ENCODE data around the gene MPND.

DNA sequence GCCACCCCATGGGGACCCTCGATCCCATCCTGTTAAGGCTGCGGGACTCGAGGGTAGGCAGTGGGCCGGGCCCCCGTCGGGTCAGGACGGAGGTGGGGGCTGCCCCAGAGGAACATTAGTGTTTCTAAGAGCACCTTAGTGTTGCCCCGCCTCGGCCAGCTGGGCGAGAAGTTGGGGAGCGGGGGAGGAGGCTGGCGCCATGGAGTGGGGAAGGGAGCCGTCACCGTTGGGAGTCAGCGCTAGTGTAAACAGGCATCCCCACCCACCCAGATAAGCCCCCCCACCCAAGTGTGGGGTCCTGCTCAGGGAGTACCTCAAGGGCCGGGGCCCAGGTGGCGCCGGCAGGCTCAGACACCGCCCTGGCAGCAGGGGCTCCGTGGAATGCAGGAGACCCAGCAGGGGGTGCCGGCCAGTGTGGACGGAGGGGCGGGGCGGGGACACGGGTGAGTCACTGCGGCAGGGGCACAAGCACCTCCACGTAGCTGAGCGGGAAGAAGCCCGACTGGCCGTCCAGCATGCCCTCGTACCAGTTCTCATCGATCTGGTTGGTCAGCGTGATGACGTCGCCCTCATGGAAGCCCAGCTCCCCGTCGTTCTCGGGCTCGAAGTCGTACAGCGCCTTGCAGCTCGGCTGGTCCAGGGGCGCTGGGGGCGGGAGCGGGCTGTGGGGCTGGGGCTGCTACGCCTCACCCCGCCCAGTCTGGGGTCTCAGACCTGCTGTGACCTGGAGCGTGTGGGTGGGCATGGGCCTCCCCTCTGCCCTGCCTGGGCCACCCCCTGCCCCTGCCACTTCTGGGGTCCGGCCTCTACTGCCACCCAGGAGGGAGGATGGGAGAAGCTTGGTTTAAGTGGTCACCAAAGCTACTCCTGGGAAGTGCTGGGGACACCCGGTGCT is 18.0 kb downstream of the MPND start:
- no peak for TF ChIP-seq CTCF (IDR thresholded peaks at IDR 0.05)
- no peak for TF ChIP-seq POLR2A (IDR thresholded peaks at IDR 0.05)
